Heart right ventricle (tissue), 16 donors: ENCODE data around the gene SMIM1. TPM values are rescaled to one million over a fixed set of nuclear protein-coding genes. Genes with fewer than 3 reads are reported as not detected.

ENCODE experiments used
- ATAC-seq, 8 donors: fragments of 200-7000 bp; cut with Tn5 transposase; one replicate each; pipeline ENCODE4 v1.9.1; 2020; ENCODE audit warnings: mild to moderate bottlenecking in 8 of 8, moderate library complexity in 8 of 8, moderate number of reproducible peaks in 1 of 8
- DNase-seq, 2 donors: peaks; one replicate each; pipeline ENCODE4 v3.0.0-alpha.2; 2020
- H3K27ac ChIP-seq, 10 donors: fragments of 200-600 bp; sonication (generic) in 2 of 10; one replicate each; pipeline versions ENCODE4 v1.5.0 to v1.8.0; 2020 to 2022; ENCODE audit warnings: mild to moderate bottlenecking in 3 of 10
- H3K27me3 ChIP-seq, 7 donors: fragments of 200-600 bp; one replicate each; pipeline ENCODE4 v1.8.0; 2021 to 2022; ENCODE audit warnings: mild to moderate bottlenecking in 2 of 7
- H3K36me3 ChIP-seq, 9 donors: fragments of 200-600 bp; sonication (generic) in 1 of 9; one replicate each; pipeline versions ENCODE4 v1.5.0 to v1.8.0; 2020 to 2022; ENCODE audit warnings: mild to moderate bottlenecking in 2 of 9
- H3K4me1 ChIP-seq, 9 donors: fragments of 200-600 bp; sonication (generic) in 1 of 9; one replicate each; pipeline versions ENCODE4 v1.5.0 to v1.8.0; 2020 to 2022; ENCODE audit warnings: mild to moderate bottlenecking in 4 of 9
- H3K4me3 ChIP-seq, 10 donors: fragments of 200-600 bp; sonication (generic) in 2 of 10; one replicate each; pipeline versions ENCODE4 v1.5.0 to v1.8.0; 2020 to 2022; ENCODE audit warnings: mild to moderate bottlenecking in 7 of 10, moderate library complexity in 2 of 10
- H3K9me3 ChIP-seq, 11 donors: fragments of 200-600 bp in 10 of 11; sonication (generic) in 2 of 11; one replicate each; pipeline versions ENCODE4 v1.5.0 to v1.8.0; 2013 to 2022; ENCODE audit warnings: mild to moderate bottlenecking in 2 of 11, control low read depth in 1 of 11, moderate library complexity in 1 of 11
- WGBS, 2 donors: extraction: QIAGEN DNeasy Blood & Tissue Kit; methylation state at CpG; one replicate each; pipeline ENCODE4 v1.1.7; 2013; ENCODE audit warnings: inconsistent platforms in 1 of 2; 5-methylcytosine and 5-hydroxymethylcytosine counted together
- intact Hi-C, 10 donors: fragments of 100-400 bp; cut with DNase I; formaldehyde crosslinking; loops; one replicate each; pipeline versions ENCODE4 v1.11.1 to v1.14.2; 2022
- polyA plus RNA-seq, 2 donors: library from polyadenylated mRNA; stranded (reverse); fragments of 200-250 nt; gene quantifications; one replicate each; pipeline ENCODE4 v1.2.3, GENCODE V29; 2013
- total RNA-seq, 10 donors: library from RNA; stranded (reverse); fragmentation: NEBNext Ultra II Directional in 3 of 10; extraction: Animal tissue kit (Norgen Biotek cat#: 25700) in 3 of 10; gene quantifications; one replicate each; pipeline versions ENCODE4 v1.2.1 to v1.2.4, GENCODE V29; 2021 to 2023
- TF ChIP-seq, protein P1 (sequence below), 9 donors: fragments of 200-600 bp; sonication (generic) in 2 of 9; IDR thresholded peaks; one replicate each; pipeline versions ENCODE4 v1.5.0 to v1.8.0; 2021 to 2022; ENCODE audit warnings: antibody characterized with exemption in 9 of 9, mild to moderate bottlenecking in 5 of 9, moderate library complexity in 1 of 9
- donor health status: Arrhythmogenic right ventricular cardiomyopathy.
- donor health status: ischemic (EF 13 %, LVEDD 7.1; RV severe dilation, severe dysfunction).
- donor health status: healthy with polysubstance abuse.
- donor health status: DM: no; HTN: yes; CAD: no.
- donor health status: DM: no; HTN: no; CAD: no.
- donor health status: ischemic (EF 25% LVEDD 6.9; RV normal size, moderate dysfunction).
- donor health status: ischemic (EF 25% LVEDD 5.7; RV mildly dilated, moderate dysfunction).
- donor health status: healthy.
- donor health status: DM: yes; HTN: yes; CAD: no.
- donor health status: Ischemic cardiomyopathy.
- donor health status: ischemic (EF 35%, LVEDD 5.7; RV mildly dilated, moderate dysfunction).
- donor health status: nonischemic (EF 11% LVEDD 7.7; RV severe dilation, severe dysfunction).
- donor health status: DM: yes; HTN: yes; CAD: no.
- donor health status: PGD.
- donor health status: ischemic (EF 29% LVEDD 5.4; RV normal size, mild dysfunction).
- donor health status: nonischemic (EF 23%, LVEDD 6.1; RV moderate dilation, normal function).

SMIM1 gene
- total and polyA plus RNA-seq, 12 donors = 4.0 to 33.9 (median 9.7) TPM

DNA sequence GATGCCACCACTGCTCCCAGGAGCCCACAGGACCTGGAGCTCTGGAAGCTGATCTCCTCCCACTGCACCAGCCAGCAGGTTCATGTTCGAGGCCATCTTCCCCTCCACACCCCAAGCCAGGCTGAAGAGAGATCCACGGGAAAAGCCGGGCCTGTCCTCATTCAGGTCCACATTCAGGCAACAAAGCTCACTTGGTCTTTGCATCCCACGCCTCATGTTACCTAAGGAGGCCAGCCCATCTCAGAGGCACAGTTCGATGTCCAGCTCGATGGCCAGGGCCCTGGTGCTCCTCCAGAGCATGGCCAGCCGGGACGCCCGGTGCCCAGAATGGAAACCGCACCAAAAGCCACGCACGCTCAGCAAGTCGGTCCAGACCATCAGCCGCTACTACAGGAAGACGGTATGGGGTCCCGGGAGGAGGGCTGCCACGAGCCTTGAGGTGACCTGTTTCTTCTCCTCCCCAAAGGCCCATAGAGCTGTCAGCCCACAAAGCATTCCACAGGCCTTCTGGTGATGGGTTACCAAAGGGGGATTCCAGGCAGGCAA is 20.1 kb upstream of the SMIM1 start, which contains the start of gene CCDC27:
CCDC27 (plus strand) TSS at position 51 of the 546 bp plus-strand sequence; CDS start at position 83, 32 bp downstream.
- WGBS, 2 donors = 84 to 85% methylated on average over 17 of the region's 17 CpGs
- no peak for ATAC-seq
- Histone ChIP-seq H3K4me3 (no peak within 1 kb of the TSS), H3K4me1 (peaks cover 0 to 8% (median 6%) of the 10 kb centered on the region in 9 donors), H3K9me3 (no peaks in the 10 kb centered on the region), H3K27ac (no peak within 1 kb of the TSS), H3K27me3 (peaks cover 0 to 55% (median 22%) of the 10 kb centered on the region in 7 donors), H3K36me3 (no peaks in the 10 kb centered on the region)
- TF ChIP-seq, protein P1, sequence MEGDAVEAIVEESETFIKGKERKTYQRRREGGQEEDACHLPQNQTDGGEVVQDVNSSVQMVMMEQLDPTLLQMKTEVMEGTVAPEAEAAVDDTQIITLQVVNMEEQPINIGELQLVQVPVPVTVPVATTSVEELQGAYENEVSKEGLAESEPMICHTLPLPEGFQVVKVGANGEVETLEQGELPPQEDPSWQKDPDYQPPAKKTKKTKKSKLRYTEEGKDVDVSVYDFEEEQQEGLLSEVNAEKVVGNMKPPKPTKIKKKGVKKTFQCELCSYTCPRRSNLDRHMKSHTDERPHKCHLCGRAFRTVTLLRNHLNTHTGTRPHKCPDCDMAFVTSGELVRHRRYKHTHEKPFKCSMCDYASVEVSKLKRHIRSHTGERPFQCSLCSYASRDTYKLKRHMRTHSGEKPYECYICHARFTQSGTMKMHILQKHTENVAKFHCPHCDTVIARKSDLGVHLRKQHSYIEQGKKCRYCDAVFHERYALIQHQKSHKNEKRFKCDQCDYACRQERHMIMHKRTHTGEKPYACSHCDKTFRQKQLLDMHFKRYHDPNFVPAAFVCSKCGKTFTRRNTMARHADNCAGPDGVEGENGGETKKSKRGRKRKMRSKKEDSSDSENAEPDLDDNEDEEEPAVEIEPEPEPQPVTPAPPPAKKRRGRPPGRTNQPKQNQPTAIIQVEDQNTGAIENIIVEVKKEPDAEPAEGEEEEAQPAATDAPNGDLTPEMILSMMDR (IDR thresholded peaks at IDR 0.05) = no peak
- intact Hi-C loops = no loop called here
- no peak for DNase-seq

- Histone ChIP-seq H3K27ac (no peak overlapping the region), H3K9me3 (no peaks in the 10 kb centered on the region), H3K27me3 (peaks cover 0 to 65% (median 22%) of the 10 kb centered on the region in 7 donors), H3K4me3 (no peak overlapping the region), H3K4me1 (no peaks in the 10 kb centered on the region), H3K36me3 (no peaks in the 10 kb centered on the region)
- WGBS, 2 donors = 79 to 83% methylated on average over 20 of the region's 20 CpGs
- ATAC-seq = peak in 1 of 8 donors; percentile 27
- intact Hi-C loops = no loop called here
- DNase-seq = no peak
- TF ChIP-seq, protein P1 (IDR thresholded peaks at IDR 0.05) = no peak
Measured at GRCh38 chr1:3753656-3754454, 18.7 kb upstream of the SMIM1 start.

DNA sequence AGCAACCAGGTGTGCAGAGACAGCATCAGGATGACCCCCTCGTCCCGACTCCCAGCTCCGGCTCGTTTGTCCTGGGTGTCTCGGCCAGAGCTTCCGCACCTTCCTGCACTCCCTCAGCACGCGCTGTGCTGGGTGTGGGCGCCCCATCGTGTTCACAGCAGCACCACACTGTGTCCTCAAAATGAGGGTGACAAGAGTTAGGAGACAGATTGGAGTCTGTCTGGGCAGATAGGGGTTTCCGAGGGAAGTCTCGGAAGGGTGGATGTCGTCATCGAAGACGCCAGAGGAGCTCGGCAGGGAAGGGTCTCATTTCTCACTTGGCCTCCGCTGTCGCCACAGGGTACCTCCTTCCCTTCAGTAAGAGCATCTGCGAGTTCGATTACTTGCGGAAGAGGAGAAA is 16.2 kb upstream of the SMIM1 start:
- intact Hi-C loops = no loop called here
- TF ChIP-seq, protein P1 (IDR thresholded peaks at IDR 0.05) = no peak
- peak in 1 of 8 donors; percentile 24 for ATAC-seq
- Histone ChIP-seq H3K27ac (no peak overlapping the region), H3K4me3 (no peak overlapping the region), H3K36me3 (no peaks in the 10 kb centered on the region), H3K4me1 (no peaks in the 10 kb centered on the region), H3K27me3 (peaks cover 0 to 81% (median 28%) of the 10 kb centered on the region in 7 donors), H3K9me3 (peaks cover 0 to 10% (median 0%) of the 10 kb centered on the region in 11 donors)
- WGBS, 2 donors = 72% methylated on average over 21 of the region's 21 CpGs
- DNase-seq = no peak

GRCh38 chr1:3759164-3759563 is 13.4 kb upstream of the SMIM1 start:
- DNase-seq = no peak
- intact Hi-C loops = no loop called here
- Histone ChIP-seq H3K9me3 (peaks cover 0 to 10% (median 0%) of the 10 kb centered on the region in 11 donors), H3K27me3 (peaks cover 0 to 81% (median 40%) of the 10 kb centered on the region in 7 donors), H3K27ac (no peak overlapping the region), H3K4me1 (no peaks in the 10 kb centered on the region), H3K4me3 (no peak overlapping the region), H3K36me3 (no peaks in the 10 kb centered on the region)
- TF ChIP-seq, protein P1 (IDR thresholded peaks at IDR 0.05) = no peak
- 83 to 88% methylated on average over 6 of the region's 6 CpGs for WGBS, 2 donors
- ATAC-seq = no peak
